DMS 273 (cell line): ENCODE results near the gene PEAR1.

Source experiments
- DNase-seq: peaks from one replicate; lab custom pipeline; 2025; ENCODE audit not compliant: unreplicated experiment; lab: John Stamatoyannopoulos, UW

Gene PEAR1, protein sequence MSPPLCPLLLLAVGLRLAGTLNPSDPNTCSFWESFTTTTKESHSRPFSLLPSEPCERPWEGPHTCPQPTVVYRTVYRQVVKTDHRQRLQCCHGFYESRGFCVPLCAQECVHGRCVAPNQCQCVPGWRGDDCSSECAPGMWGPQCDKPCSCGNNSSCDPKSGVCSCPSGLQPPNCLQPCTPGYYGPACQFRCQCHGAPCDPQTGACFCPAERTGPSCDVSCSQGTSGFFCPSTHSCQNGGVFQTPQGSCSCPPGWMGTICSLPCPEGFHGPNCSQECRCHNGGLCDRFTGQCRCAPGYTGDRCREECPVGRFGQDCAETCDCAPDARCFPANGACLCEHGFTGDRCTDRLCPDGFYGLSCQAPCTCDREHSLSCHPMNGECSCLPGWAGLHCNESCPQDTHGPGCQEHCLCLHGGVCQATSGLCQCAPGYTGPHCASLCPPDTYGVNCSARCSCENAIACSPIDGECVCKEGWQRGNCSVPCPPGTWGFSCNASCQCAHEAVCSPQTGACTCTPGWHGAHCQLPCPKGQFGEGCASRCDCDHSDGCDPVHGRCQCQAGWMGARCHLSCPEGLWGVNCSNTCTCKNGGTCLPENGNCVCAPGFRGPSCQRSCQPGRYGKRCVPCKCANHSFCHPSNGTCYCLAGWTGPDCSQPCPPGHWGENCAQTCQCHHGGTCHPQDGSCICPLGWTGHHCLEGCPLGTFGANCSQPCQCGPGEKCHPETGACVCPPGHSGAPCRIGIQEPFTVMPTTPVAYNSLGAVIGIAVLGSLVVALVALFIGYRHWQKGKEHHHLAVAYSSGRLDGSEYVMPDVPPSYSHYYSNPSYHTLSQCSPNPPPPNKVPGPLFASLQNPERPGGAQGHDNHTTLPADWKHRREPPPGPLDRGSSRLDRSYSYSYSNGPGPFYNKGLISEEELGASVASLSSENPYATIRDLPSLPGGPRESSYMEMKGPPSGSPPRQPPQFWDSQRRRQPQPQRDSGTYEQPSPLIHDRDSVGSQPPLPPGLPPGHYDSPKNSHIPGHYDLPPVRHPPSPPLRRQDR

DNA sequence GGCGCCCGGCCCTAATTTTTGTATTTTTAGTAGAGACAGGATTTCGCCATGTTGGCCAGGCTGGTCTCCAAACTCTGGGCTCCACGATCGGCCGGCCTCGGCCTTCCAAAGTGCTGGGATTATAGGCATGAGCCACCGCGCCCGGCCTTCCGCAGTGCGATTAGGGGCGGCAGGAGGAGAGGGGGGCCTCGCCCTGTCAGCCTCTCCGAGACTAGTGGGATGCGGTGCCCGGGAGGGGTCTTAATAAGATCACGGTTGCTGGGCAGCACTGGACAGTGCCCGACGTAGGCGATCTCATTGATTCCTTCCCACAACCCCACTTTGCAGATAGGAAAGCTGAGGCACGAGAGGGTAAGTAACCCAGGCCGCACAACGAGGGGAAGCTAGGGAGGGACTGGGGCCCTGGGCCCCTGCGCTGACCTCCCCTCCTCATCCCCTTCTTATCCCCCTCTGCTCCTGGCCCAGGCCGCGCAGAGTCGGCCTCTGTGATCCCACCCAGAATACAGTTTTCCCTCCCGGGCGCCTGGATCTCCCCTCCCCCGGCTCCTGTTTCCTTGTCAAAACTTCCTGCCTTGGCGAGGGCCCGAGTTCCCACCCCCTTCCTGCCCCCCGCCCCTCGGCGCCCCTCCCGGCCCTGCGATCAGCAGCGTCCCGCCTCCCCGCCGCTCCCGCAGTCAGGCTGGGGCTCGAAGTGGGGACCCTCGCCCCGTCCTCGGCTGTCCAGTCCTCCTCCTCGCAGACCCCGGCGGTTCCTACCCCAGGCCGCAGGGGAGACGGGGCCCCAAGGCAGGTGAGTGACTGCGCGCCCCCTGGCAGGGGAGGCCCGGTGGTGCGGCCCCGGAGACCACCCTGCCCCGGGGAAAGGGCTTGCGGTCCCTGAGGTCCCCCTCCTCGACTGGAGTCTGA is at the start of gene PEAR1:
Gene PEAR1 (plus strand): TSS at position 671 of the 906 bp plus-strand sequence. CDS start 10,209 bp downstream, outside the sequence.
- DNase-seq, result no peak

DNA sequence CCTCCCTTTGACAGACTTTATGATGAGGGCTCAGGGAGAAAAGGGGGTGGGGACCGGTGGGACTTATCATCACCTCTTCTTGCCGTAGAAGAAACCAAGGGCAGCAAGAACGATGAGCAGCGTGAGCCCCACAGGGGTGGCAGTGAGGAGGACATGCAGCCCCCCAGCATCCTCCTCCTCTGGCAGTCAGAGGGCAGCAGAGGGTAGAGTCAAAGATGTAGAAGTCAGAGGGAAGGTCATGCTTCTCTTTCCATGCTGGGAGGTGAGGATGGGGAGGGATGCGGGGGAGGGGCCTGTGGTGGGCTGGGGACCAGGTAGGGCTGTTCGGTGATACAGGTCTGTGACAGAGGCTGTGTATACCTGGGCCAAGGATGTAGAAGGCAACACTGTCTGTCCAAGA is 49.4 kb upstream of the PEAR1 start:
- DNase-seq, result no peak

DNA sequence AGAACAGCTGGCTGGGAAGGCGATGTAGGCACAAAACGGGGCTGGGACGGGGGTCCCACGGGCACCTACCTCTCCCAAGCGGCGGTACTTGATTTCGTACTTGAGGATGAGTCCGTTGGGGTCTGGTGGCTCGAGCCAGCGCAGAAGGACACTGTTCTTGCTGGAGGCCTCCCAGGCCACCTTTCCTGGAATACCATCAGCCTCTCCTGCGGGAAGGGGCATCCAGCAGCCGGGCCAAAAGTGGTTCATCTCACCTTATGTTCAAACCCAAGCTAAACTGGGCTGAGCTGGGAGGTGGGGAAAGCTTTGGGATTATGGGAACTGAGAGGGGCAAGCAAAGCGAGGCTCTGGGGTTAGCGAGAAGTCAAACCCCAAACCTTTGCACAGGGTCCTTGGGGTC is 48.9 kb upstream of the PEAR1 start:
- DNase-seq, result no peak

DNA sequence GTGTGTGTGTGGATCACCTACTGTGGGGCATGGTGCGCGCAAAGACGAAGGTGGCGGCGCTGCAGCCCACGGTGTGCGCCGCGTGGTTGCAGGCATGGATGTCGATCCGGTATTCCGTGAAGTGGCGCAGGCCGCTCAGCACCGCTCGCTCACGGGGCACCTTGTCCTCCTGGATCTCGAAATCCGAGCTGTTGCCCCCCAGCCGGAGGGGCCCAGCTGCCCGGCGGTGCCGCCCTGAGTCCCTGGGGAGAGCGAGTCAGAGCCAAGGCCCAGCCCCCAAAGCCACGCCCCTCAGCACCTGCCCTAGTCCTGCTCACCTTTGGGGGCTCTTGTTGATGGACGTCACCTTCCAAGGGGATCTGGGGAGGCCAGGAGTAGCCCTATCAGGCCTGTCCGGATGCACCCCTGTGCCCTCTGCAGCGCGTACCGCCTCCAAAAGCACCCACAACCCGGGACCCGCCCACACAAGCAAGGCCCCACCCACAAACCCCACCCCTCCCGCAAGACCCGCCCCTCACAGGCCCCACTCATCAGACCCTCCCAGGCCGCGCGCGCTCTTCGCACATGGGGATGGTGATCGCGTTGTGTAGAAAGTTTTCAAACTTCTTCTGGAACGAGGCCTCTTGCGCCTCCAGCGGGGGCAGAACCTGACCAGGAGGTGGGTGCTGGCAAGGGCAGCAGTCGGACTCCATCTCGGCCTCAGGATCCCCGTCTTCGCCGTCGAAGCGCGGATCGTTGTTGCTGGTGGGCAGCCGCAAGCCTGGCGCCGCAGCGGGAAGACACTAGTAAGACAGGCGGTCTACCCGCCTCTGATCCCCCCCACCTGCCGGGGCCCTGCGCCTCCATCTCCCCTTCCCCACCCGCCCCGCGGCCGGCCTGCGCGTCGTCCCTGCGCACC is 48.2 kb upstream of the PEAR1 start:
- DNase-seq, result no peak

DNA sequence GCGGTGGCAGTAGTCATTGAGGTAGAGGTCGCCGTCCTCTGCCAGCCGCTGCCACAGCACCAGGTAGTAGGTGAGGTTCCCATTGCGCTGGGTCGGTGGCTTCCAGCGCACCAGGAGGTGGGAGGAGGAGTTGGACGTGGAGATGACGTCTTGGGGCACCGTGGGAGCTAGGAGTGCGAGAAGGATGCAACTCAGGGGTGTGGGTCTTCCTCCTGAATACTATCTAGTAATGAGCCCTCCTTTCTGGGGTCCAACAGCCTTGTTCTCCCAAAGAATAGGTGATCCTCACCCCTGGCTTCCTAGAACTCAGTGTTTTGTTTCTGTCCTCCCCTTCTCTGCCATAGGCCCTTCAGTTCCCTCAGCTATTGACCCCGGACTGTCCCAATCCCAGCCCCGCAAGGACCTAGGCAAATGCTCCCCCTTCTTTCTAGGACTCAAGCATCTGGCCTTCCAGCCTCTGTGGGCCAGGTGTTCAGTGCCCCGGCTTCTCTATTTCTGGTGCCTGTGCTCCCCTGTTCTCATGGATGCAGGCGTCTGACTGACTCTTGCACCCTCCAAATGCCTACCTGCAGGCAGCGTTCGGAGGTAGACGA is 47.5 kb upstream of the PEAR1 start:
- no peak for DNase-seq

DNA sequence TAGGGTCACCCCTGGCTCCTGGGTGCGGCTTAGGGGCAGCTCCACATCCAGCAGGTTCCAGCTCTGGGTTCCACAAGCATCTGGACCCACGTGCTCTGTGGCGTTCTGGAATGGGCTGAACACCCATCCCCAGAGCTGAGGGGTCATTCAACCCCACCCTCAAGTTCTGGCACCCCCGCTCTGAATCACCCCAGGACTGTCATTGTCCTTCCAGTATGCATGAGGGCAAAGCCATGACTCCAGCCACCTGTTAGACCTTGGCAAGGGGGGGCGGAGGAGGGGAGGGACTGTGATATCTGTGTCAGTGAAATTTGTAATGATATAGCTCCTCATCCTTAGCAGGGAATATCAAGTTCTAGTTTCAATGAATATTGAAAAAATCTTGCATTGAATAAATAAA is 46.9 kb upstream of the PEAR1 start:
- DNase-seq, result no peak

GRCh38 chr1:156847591-156848460 is 45.7 kb upstream of the PEAR1 start:
- no peak for DNase-seq

- no peak for DNase-seq
Observed at GRCh38 chr1:156848461-156849150, 44.9 kb upstream of the PEAR1 start.

DNA sequence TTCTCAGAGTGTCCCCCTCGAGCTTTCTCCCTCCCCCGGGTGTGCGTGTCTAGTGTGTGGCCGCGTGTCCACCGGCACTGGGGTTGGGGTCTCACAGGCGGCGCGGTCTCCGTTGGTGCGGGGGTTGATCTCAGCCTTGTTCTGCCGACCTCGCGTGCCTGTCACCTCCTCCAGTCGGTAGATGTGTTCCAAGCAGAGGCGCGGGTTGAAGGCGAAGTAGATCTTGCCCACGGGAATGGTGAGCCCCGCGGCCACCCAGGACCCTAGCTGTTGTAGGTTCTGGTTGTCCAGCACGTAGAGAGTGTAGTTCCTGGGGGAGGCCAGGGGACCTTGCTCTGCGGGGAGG is 44.4 kb upstream of the PEAR1 start:
- no peak for DNase-seq

DNA sequence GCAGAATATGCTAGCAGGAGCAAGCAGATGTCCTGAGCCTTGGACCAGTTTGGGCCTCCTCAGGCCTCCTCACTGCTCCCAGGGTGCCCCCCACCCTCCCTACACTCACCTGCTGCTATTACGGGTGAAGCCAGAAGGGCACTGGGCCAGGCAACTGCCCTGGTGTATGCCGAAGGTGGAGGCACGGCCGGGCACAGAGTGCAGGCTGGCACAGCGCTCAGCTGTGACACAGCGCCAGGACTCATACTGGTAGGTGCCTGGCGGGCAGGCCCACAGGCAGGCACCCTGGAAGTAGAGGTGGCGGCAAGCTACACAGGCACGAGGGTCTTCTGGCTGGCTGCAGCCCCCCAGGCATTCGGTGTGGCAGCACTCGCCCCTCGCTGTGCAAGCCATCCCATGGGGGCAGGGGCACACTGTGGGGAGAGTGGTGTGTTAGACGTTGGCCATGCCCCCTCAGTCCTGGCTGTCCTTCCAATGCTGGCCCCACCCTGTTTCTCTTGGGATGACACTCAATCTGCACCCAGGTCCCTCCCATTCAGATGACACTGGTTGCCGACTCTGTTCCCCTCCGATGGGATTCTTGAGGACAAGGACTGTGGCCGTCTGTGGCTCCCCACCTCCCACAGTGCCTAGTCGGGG is 41.6 kb upstream of the PEAR1 start:
- DNase-seq, result peak; percentile 88

- peak; percentile 99 for DNase-seq
Observed at GRCh38 chr1:156852418-156852874, 41.1 kb upstream of the PEAR1 start.

DNA sequence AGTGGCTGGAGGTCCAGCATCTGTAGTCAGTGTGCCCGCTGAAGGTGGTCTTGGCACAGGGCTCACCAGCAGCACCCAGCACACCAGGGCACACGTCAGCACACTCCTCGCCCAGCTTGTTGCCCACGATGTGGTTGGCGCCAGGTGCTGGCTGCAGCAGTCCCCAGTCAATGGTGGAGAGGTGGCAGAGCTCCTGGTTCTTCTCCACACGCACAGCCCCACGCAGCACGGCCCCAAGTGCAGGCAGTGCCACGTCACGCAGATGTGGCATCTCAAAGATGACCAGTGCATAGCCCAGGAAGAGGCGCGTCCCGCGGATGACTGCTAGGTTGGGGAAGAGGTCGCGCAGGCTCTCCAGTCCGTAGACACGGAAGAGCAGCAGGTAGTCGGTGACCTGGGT is 39.8 kb upstream of the PEAR1 start:
- no peak for DNase-seq

- DNase-seq, result peak; percentile 56
Observed at GRCh38 chr1:156854634-156855033, 38.9 kb upstream of the PEAR1 start.

GRCh38 chr1:156856282-156856785 is 37.2 kb upstream of the PEAR1 start:
- no peak for DNase-seq

DNA sequence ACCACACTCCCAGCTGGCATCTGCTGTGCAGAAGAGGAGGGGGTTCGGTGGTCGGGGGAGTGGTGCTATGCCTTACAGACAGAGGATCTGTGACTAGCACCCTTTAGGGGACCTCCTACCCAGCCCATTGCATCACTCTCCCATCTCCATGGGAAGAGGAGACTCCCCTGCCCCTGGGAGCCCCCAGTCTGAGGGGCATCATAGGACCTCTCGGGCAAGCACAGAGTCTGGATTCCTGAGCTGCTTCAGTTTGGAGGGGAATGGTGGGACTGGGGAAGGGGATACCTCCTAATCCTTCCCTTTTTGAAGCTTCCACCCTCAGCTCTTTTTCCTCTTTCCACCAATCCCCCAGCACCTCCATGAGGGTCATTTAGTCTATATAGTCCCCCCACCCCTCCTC is 36.0 kb upstream of the PEAR1 start:
- no peak for DNase-seq

- no peak for DNase-seq
Observed at GRCh38 chr1:156858555-156858956, 35.0 kb upstream of the PEAR1 start.

DNA sequence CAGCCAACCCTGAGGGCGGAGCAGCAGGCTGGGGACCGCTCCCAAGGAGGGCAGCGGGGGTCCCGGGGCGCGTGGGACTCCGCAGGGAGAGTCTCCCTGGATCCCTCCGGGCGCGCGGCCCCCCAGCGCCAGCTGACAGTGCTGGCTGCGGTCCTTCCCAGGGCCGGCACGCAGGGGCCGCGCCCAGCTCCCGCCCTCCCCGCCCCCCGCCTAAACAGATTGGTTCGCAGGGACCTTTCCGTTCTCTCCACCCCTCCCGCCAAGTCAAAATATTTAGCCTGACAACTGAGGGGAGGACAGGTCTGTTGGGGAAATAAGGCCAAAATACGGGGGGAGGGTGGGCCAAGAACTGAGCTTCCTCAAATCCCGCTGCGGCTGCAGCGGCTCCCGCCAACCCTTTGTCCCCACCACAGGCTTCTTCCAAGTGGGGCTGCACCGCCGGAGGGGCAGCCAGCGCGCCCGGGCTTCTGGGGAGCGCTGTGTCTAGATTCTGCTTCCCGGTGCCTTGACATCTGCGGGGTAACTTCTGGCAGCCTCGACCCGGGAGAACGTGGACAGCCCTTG is 34.5 kb upstream of the PEAR1 start, which contains the start of gene INSRR:
Gene INSRR (minus strand): TSS at position 159 of the 564 bp plus-strand sequence. CDS start 496 bp downstream, outside the sequence.
- peak; percentile 75 for DNase-seq
